HS-27A (cell line): Measurements from ENCODE around the gene SPINT3.
A peak's percentile ranks its signal among the peaks of the same experiment; 100 is the strongest.
"Not testable (repeated sequence)": the region's sequence is repeated elsewhere in the genome, so short reads cannot be mapped to it uniquely, and the experiment has no call there.

Source experiments
- DNase-seq: peaks from one replicate; pipeline ENCODE4 v3.0.0-alpha.2; 2012; ENCODE audit warnings: low read depth, missing footprints

SPINT3 gene

GRCh38 chr20:45502561-45502960 lies 12.9 kb downstream of the SPINT3 start:
- DNase-seq, result no peak

GRCh38 chr20:45501600-45501999 lies 13.8 kb downstream of the SPINT3 start:
- DNase-seq, result no peak

GRCh38 chr20:45500022-45500421 lies 15.4 kb downstream of the SPINT3 start:
- no peak for DNase-seq

- no peak for DNase-seq
Observed at GRCh38 chr20:45497971-45498494, 17.4 kb downstream of the SPINT3 start.

GRCh38 chr20:45496166-45496565 lies 19.3 kb downstream of the SPINT3 start:
- no peak for DNase-seq

GRCh38 chr20:45495501-45495941 lies 19.9 kb downstream of the SPINT3 start:
- DNase-seq, result no peak

GRCh38 chr20:45489083-45489531 lies 26.3 kb downstream of the SPINT3 start:
- DNase-seq, result peak; percentile 26

GRCh38 chr20:45487231-45487635 lies 28.2 kb downstream of the SPINT3 start:
- DNase-seq, result no peak

GRCh38 chr20:45485388-45485787 lies 30.0 kb downstream of the SPINT3 start:
- no peak for DNase-seq

GRCh38 chr20:45484676-45485075 lies 30.7 kb downstream of the SPINT3 start:
- DNase-seq, result no peak

- no peak for DNase-seq
Observed at GRCh38 chr20:45479822-45480221, 35.6 kb downstream of the SPINT3 start.

GRCh38 chr20:45477530-45478148 lies 37.8 kb downstream of the SPINT3 start:
- not testable (repeated sequence) for DNase-seq

- DNase-seq, result not testable (repeated sequence)
Observed at GRCh38 chr20:45472286-45472685, 43.1 kb downstream of the SPINT3 start.

GRCh38 chr20:45470937-45471336 lies 44.5 kb downstream of the SPINT3 start:
- DNase-seq, result no peak

GRCh38 chr20:45470262-45470931 lies 45.0 kb downstream of the SPINT3 start:
- no peak for DNase-seq

- no peak for DNase-seq
Observed at GRCh38 chr20:45469336-45470261, 45.8 kb downstream of the SPINT3 start, which contains the start of gene WFDC2. WFDC2 (plus strand) TSS chr20:45469753; CDS start chr20:45469782, 29 bp downstream.

- no peak for DNase-seq
Observed at GRCh38 chr20:45467861-45468260, 47.6 kb downstream of the SPINT3 start.

- DNase-seq, result no peak
Observed at GRCh38 chr20:45467172-45467571, 48.2 kb downstream of the SPINT3 start.

GRCh38 chr20:45465491-45466266 lies 49.7 kb downstream of the SPINT3 start:
- DNase-seq, result no peak

- no peak for DNase-seq
Observed at GRCh38 chr20:45463709-45464108, 51.7 kb downstream of the SPINT3 start.

GRCh38 chr20:45462711-45463509 lies 52.5 kb downstream of the SPINT3 start:
- DNase-seq, result no peak
